Panc1 (cell line): ENCODE data around the gene GFM1.

Source experiments
- POLR2AphosphoS5 ChIP-seq: IDR thresholded peaks from 2 replicates; pipeline ENCODE4 v1.6.1; 2012; ENCODE audit warnings: mild to moderate bottlenecking, low read depth, low read length, moderate library complexity
- REST ChIP-seq, 2 experiments: IDR thresholded peaks; 2 replicates each; pipeline ENCODE4 v1.6.1; 2011 to 2012; ENCODE audit warnings: low read depth in 2 of 2, control low read depth in 1 of 2, low read length in 1 of 2, mild to moderate bottlenecking in 1 of 2, moderate library complexity in 1 of 2; ENCODE audit not compliant: insufficient read depth in 1 of 2
- TF ChIP-seq, protein P1 (sequence below): fragments of 450-650 bp; IDR thresholded peaks from 2 replicates; pipeline ENCODE4 v1.5.1; 2017; ENCODE audit warnings: mild to moderate bottlenecking

DNA sequence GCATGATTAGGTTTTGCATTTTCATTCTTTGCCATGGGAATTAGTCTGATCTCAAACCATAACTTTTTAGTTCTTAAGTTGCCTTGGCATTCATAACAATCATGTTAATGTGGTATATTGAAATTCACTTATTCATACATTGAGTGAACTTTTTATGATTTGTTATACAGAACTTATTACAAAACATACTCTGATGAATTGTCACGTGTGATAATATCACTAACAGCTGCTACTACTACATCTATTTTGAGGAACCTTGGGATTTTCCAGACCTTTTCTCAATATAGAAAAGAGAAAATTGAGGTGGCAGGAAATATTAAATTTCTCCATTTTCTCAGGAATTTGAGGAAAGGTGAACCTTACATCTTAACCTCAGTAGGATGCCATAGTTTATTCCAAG is 18.9 kb downstream of the GFM1 start:
- TF ChIP-seq, protein P1, sequence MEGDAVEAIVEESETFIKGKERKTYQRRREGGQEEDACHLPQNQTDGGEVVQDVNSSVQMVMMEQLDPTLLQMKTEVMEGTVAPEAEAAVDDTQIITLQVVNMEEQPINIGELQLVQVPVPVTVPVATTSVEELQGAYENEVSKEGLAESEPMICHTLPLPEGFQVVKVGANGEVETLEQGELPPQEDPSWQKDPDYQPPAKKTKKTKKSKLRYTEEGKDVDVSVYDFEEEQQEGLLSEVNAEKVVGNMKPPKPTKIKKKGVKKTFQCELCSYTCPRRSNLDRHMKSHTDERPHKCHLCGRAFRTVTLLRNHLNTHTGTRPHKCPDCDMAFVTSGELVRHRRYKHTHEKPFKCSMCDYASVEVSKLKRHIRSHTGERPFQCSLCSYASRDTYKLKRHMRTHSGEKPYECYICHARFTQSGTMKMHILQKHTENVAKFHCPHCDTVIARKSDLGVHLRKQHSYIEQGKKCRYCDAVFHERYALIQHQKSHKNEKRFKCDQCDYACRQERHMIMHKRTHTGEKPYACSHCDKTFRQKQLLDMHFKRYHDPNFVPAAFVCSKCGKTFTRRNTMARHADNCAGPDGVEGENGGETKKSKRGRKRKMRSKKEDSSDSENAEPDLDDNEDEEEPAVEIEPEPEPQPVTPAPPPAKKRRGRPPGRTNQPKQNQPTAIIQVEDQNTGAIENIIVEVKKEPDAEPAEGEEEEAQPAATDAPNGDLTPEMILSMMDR, result no peak
- no peak for TF ChIP-seq POLR2AphosphoS5
- no peak for TF ChIP-seq REST (IDR thresholded peaks at IDR 0.05; ENCODE audit: insufficient read depth in 1 of 2, low read depth in 2 of 2, low read length in 1 of 2)
